ENCODE measurements around the gene GRK4. TPM values are rescaled to one million over a fixed set of nuclear protein-coding genes. Genes with fewer than 3 reads are reported as not detected.

The GRK4 gene
- total RNA-seq, 6 experiments from 2014 or later = 5.1 to 8.1 (median 6.7) TPM

- no peak overlapping the region for H3K27ac Mint-ChIP-seq
- peaks cover 5% of the 10 kb centered on the region for H3K27me3 Mint-ChIP-seq (ENCODE audit: insufficient read depth)
- no peaks in the 10 kb centered on the region for H3K9me3 Mint-ChIP-seq
- DNase-seq = no peak
- no peak for TF ChIP-seq CTCF (IDR thresholded peaks at IDR 0.05)
- no peaks in the 10 kb centered on the region for H3K4me1 Mint-ChIP-seq (ENCODE audit: low read depth)
- no peaks in the 10 kb centered on the region for H3K36me3 Mint-ChIP-seq (ENCODE audit: low read depth)
- H3K4me3 Mint-ChIP-seq = no peak overlapping the region
Observed at GRCh38 chr4:2991243-2991642, 27.9 kb downstream of the GRK4 start.

- no peaks in the 10 kb centered on the region for H3K9me3 Mint-ChIP-seq
- H3K27ac Mint-ChIP-seq = no peak overlapping the region
- H3K4me1 Mint-ChIP-seq (ENCODE audit: low read depth) = no peaks in the 10 kb centered on the region
- DNase-seq = no peak
- no peaks in the 10 kb centered on the region for H3K36me3 Mint-ChIP-seq (ENCODE audit: low read depth)
- peaks cover 12% of the 10 kb centered on the region for H3K27me3 Mint-ChIP-seq (ENCODE audit: insufficient read depth)
- no peak overlapping the region for H3K4me3 Mint-ChIP-seq
- TF ChIP-seq CTCF (IDR thresholded peaks at IDR 0.05) = no peak
Observed at GRCh38 chr4:2994917-2995316, 31.5 kb downstream of the GRK4 start.

- no peaks in the 10 kb centered on the region for H3K4me1 Mint-ChIP-seq (ENCODE audit: low read depth)
- no peak overlapping the region for H3K27ac Mint-ChIP-seq
- H3K9me3 Mint-ChIP-seq = no peaks in the 10 kb centered on the region
- no peak for TF ChIP-seq CTCF (IDR thresholded peaks at IDR 0.05)
- no peaks in the 10 kb centered on the region for H3K36me3 Mint-ChIP-seq (ENCODE audit: low read depth)
- peaks cover 12% of the 10 kb centered on the region for H3K27me3 Mint-ChIP-seq (ENCODE audit: insufficient read depth)
- no peak overlapping the region for H3K4me3 Mint-ChIP-seq
- DNase-seq = no peak
Observed at GRCh38 chr4:2995546-2996265, 32.3 kb downstream of the GRK4 start.

- TF ChIP-seq CTCF (IDR thresholded peaks at IDR 0.05) = no peak
- Mint-ChIP-seq H3K27ac (no peak overlapping the region), H3K27me3 (ENCODE audit: insufficient read depth) (peaks cover 12% of the 10 kb centered on the region), H3K4me3 (no peak overlapping the region), H3K4me1 (ENCODE audit: low read depth) (no peaks in the 10 kb centered on the region), H3K36me3 (ENCODE audit: low read depth) (no peaks in the 10 kb centered on the region), H3K9me3 (no peaks in the 10 kb centered on the region)
- DNase-seq = no peak
Observed at GRCh38 chr4:2996415-2996814, 33.0 kb downstream of the GRK4 start.

GRCh38 chr4:3007724-3008123, 44.4 kb downstream of the GRK4 start:
- H3K36me3 Mint-ChIP-seq (ENCODE audit: low read depth) = no peaks in the 10 kb centered on the region
- H3K27me3 Mint-ChIP-seq (ENCODE audit: insufficient read depth) = peaks cover 2% of the 10 kb centered on the region; the same call in 1 of the 2 replicates
- no peak for TF ChIP-seq CTCF (IDR thresholded peaks at IDR 0.05)
- H3K9me3 Mint-ChIP-seq = no peaks in the 10 kb centered on the region
- peaks cover 30% of the 10 kb centered on the region for H3K4me1 Mint-ChIP-seq (ENCODE audit: low read depth)
- H3K27ac Mint-ChIP-seq = no peak overlapping the region
- no peak for DNase-seq
- no peak overlapping the region for H3K4me3 Mint-ChIP-seq

Data from HFFc6 (cell line).